Loucy (cell line): ENCODE data around the gene LHFPL6.

Source experiments
- H2AFZ ChIP-seq: fragments of 200-600 bp; sonication (generic); 2 replicates; pipeline ENCODE4 v1.6.0; 2016; ENCODE audit warnings: antibody characterized with exemption, mild to moderate bottlenecking, low read length, moderate library complexity
- H3F3A ChIP-seq: fragments of 200-600 bp; 2 replicates; pipeline ENCODE4 v1.6.0; 2016; ENCODE audit warnings: antibody characterized with exemption, low read depth, mild to moderate bottlenecking
- H3K27me3 ChIP-seq: fragments of 200-600 bp; sonication (generic); 2 replicates; pipeline ENCODE4 v1.6.1; 2014; ENCODE audit warnings: low read length, mild to moderate bottlenecking; ENCODE audit not compliant: insufficient read depth, poor library complexity, severe bottlenecking
- H3K36me3 ChIP-seq: fragments of 200-600 bp; sonication (generic); 2 replicates; pipeline ENCODE4 v1.6.1; 2016; ENCODE audit warnings: low read length; ENCODE audit not compliant: insufficient read depth
- H3K4me1 ChIP-seq: fragments of 200-600 bp; sonication (generic); 2 replicates; pipeline ENCODE4 v1.5.1; 2014; ENCODE audit warnings: low read length, mild to moderate bottlenecking; ENCODE audit not compliant: insufficient read depth, poor library complexity, severe bottlenecking
- H3K4me2 ChIP-seq: fragments of 200-600 bp; sonication (generic); 2 replicates; pipeline ENCODE4 v1.6.0; 2014; ENCODE audit warnings: antibody characterized with exemption, low read length, low read depth, mild to moderate bottlenecking; ENCODE audit not compliant: poor library complexity, severe bottlenecking
- H3K4me3 ChIP-seq: fragments of 200-600 bp; sonication (generic); 2 replicates; pipeline ENCODE4 v1.5.1; 2014; ENCODE audit warnings: low read length, mild to moderate bottlenecking, mixed read lengths; ENCODE audit not compliant: poor library complexity, severe bottlenecking
- H3K79me2 ChIP-seq: fragments of 200-600 bp; sonication (generic); 2 replicates; pipeline ENCODE4 v1.6.1; 2014; ENCODE audit warnings: low read length; ENCODE audit not compliant: insufficient read depth
- H3K9ac ChIP-seq: fragments of 200-600 bp; sonication (generic); 2 replicates; pipeline ENCODE4 v1.6.0; 2014; ENCODE audit warnings: mild to moderate bottlenecking, low read depth, low read length, moderate library complexity; ENCODE audit not compliant: poor library complexity, severe bottlenecking
- H3K9me2 ChIP-seq: fragments of 200-600 bp; sonication (generic); replicated peaks from 2 replicates; pipeline ENCODE4 v1.6.1; 2016; ENCODE audit warnings: low read depth, low read length, mixed read lengths
- H3K9me3 ChIP-seq: fragments of 200-600 bp; sonication (generic); 2 replicates; pipeline ENCODE4 v1.6.1; 2014; ENCODE audit warnings: mild to moderate bottlenecking, antibody characterized with exemption, low read length, low read depth; ENCODE audit not compliant: insufficient read depth
- H4K20me1 ChIP-seq: fragments of 200-600 bp; sonication (generic); 2 replicates; pipeline ENCODE4 v1.6.0; 2014; ENCODE audit warnings: antibody characterized with exemption, low read length, mild to moderate bottlenecking; ENCODE audit not compliant: insufficient read depth, poor library complexity, severe bottlenecking
- CTCF ChIP-seq: fragments of 200-600 bp; sonication (generic); conservative IDR thresholded peaks from 2 replicates; pipeline ENCODE4 v1.5.1; 2014; ENCODE audit warnings: mild to moderate bottlenecking, antibody characterized with exemption, low read length
- EZH2phosphoT487 ChIP-seq: fragments of 200-600 bp; IDR thresholded peaks from 2 replicates; pipeline ENCODE4 v1.6.1; 2018; ENCODE audit warnings: antibody characterized with exemption, mild to moderate bottlenecking, moderate library complexity, borderline replicate concordance

LHFPL6 gene

GRCh38 chr13:39327172-39327479 is 275.9 kb downstream of the LHFPL6 start:
- Histone ChIP-seq H4K20me1 (no peaks in the 10 kb centered on the region), H3K9ac (no peak overlapping the region), H3F3A (no peaks in the 10 kb centered on the region), H3K9me3 (no peaks in the 10 kb centered on the region), H3K4me1 (no peaks in the 10 kb centered on the region), H3K36me3 (no peaks in the 10 kb centered on the region), H3K27me3 (no peaks in the 10 kb centered on the region), H2AFZ (no peak overlapping the region), H3K9me2 (no peaks in the 10 kb centered on the region), H3K4me3 (no peak overlapping the region), H3K4me2 (no peak overlapping the region), H3K79me2 (no peaks in the 10 kb centered on the region)
- TF ChIP-seq EZH2phosphoT487: no peak
- no peak for TF ChIP-seq CTCF

- Histone ChIP-seq H3K9me2 (no peaks in the 10 kb centered on the region), H3K27me3 (no peaks in the 10 kb centered on the region), H3K79me2 (no peaks in the 10 kb centered on the region), H3F3A (no peaks in the 10 kb centered on the region), H3K4me1 (no peaks in the 10 kb centered on the region), H3K4me3 (no peak overlapping the region), H3K9me3 (no peaks in the 10 kb centered on the region), H4K20me1 (no peaks in the 10 kb centered on the region), H3K36me3 (no peaks in the 10 kb centered on the region), H3K4me2 (no peak overlapping the region), H3K9ac (no peak overlapping the region), H2AFZ (no peak overlapping the region)
- no peak for TF ChIP-seq EZH2phosphoT487
- no peak for TF ChIP-seq CTCF
Measured at GRCh38 chr13:39326469-39327171, 276.4 kb downstream of the LHFPL6 start.

GRCh38 chr13:39324806-39325311 is 278.1 kb downstream of the LHFPL6 start:
- Histone ChIP-seq H3K4me1 (no peaks in the 10 kb centered on the region), H3K27me3 (no peaks in the 10 kb centered on the region), H3K36me3 (no peaks in the 10 kb centered on the region), H3K4me2 (no peak overlapping the region), H3K79me2 (no peaks in the 10 kb centered on the region), H3K9me3 (no peaks in the 10 kb centered on the region), H2AFZ (no peak overlapping the region), H3K9me2 (no peaks in the 10 kb centered on the region), H3K4me3 (no peak overlapping the region), H3K9ac (no peak overlapping the region), H3F3A (no peaks in the 10 kb centered on the region), H4K20me1 (no peaks in the 10 kb centered on the region)
- TF ChIP-seq CTCF: no peak
